ENCODE results near the gene TREX2.

Gene TREX2

GRCh38 chrX:153462291-153462690, 16.4 kb upstream of the TREX2 start:
- H3K14ac ChIP-seq (ENCODE audit: low read length) = no peak overlapping the region
- no peak overlapping the region for H4K91ac ChIP-seq (ENCODE audit: low read depth, low read length)
- H2BK5ac ChIP-seq (ENCODE audit: low read depth, low read length, poor library complexity) = no peak overlapping the region
- no peak overlapping the region for H3K9ac ChIP-seq (ENCODE audit: low read length)
- H2AFZ ChIP-seq (ENCODE audit: insufficient read depth, low read length, poor library complexity) = no peak overlapping the region
- no peak overlapping the region for H2BK12ac ChIP-seq (ENCODE audit: low read length)
- no peak overlapping the region for H3K4me2 ChIP-seq (ENCODE audit: low read length)
- no peak overlapping the region for H2BK120ac ChIP-seq (ENCODE audit: insufficient read depth, low read length, poor library complexity)
- H3K27me3 ChIP-seq (ENCODE audit: insufficient read depth, low read length) = no peaks in the 10 kb centered on the region
- no peak for DNase-seq
- H3K4me3 ChIP-seq (ENCODE audit: low read depth, low read length) = no peak overlapping the region
- no peak overlapping the region for H3K4ac ChIP-seq (ENCODE audit: low read depth, low read length)
- no peak overlapping the region for H3K23ac ChIP-seq (ENCODE audit: low read length)
- no peak overlapping the region for H3K18ac ChIP-seq (ENCODE audit: low read length)
- no peak overlapping the region for H2AK5ac ChIP-seq (ENCODE audit: low read length)
- peaks cover 12 to 14% of the 10 kb centered on the region in 2 experiments for H3K36me3 ChIP-seq (ENCODE audit: control insufficient read depth in 1 of 2, insufficient read depth in 2 of 2, low read length in 2 of 2)
- H3K27ac ChIP-seq (ENCODE audit: low read depth, low read length) = no peak overlapping the region
- no peaks in the 10 kb centered on the region for H3K9me3 ChIP-seq (ENCODE audit: insufficient read depth, low read depth, low read length)
- no peak overlapping the region for H4K12ac ChIP-seq (ENCODE audit: low read depth, low read length)
- H3K4me1 ChIP-seq (ENCODE audit: control insufficient read depth in 1 of 2, insufficient read depth in 2 of 2, low read length in 2 of 2) = peaks cover 6 to 8% of the 10 kb centered on the region in 2 experiments
- no peaks in the 10 kb centered on the region for H3K79me2 ChIP-seq (ENCODE audit: control insufficient read depth, insufficient read depth, low read length, poor library complexity)
- no peak overlapping the region for H4K8ac ChIP-seq (ENCODE audit: low read depth, low read length)
- WGBS (ENCODE audit: extremely low coverage, insufficient coverage, insufficient read length) = no CpG with 5 or more reads among the region's 10 CpGs
- H3K79me1 ChIP-seq (ENCODE audit: low read length) = peaks cover 7% of the 10 kb centered on the region

GRCh38 chrX:153460826-153461225, 15.0 kb upstream of the TREX2 start:
- Histone ChIP-seq H3K9ac (ENCODE audit: low read length) (no peak overlapping the region), H3K23ac (ENCODE audit: low read length) (no peak overlapping the region), H2BK12ac (ENCODE audit: low read length) (peak overlapping the region; percentile 83), H3K27ac (ENCODE audit: low read depth, low read length) (peak overlapping the region; percentile 38), H2BK5ac (ENCODE audit: low read depth, low read length, poor library complexity) (peak overlapping the region; percentile 64), H3K79me1 (ENCODE audit: low read length) (peaks cover 7% of the 10 kb centered on the region), H4K12ac (ENCODE audit: low read depth, low read length) (no peak overlapping the region), H3K79me2 (ENCODE audit: control insufficient read depth, insufficient read depth, low read length, poor library complexity) (no peaks in the 10 kb centered on the region), H2AFZ (ENCODE audit: insufficient read depth, low read length, poor library complexity) (no peak overlapping the region), H3K4me3 (ENCODE audit: low read depth, low read length) (no peak overlapping the region), H3K36me3 (ENCODE audit: control insufficient read depth in 1 of 2, insufficient read depth in 2 of 2, low read length in 2 of 2) (peaks cover 16 to 19% of the 10 kb centered on the region in 2 experiments), H3K4ac (ENCODE audit: low read depth, low read length) (no peak overlapping the region), H3K4me1 (ENCODE audit: control insufficient read depth in 1 of 2, insufficient read depth in 2 of 2, low read length in 2 of 2) (peaks cover 6 to 8% of the 10 kb centered on the region in 2 experiments), H2AK5ac (ENCODE audit: low read length) (no peak overlapping the region), H2BK120ac (ENCODE audit: insufficient read depth, low read length, poor library complexity) (peak overlapping the region; percentile 36), H3K14ac (ENCODE audit: low read length) (no peak overlapping the region), H4K91ac (ENCODE audit: low read depth, low read length) (no peak overlapping the region), H3K27me3 (ENCODE audit: insufficient read depth, low read length) (no peaks in the 10 kb centered on the region), H3K4me2 (ENCODE audit: low read length) (no peak overlapping the region), H3K18ac (ENCODE audit: low read length) (peak overlapping the region; percentile 18), H3K9me3 (ENCODE audit: insufficient read depth, low read depth, low read length) (no peaks in the 10 kb centered on the region), H4K8ac (ENCODE audit: low read depth, low read length) (peak overlapping the region; percentile 43)
- WGBS (ENCODE audit: extremely low coverage, insufficient coverage, insufficient read length) = no CpG with 5 or more reads among the region's 7 CpGs
- DNase-seq = peak in 1 of 2 donors; percentile 64

DNA sequence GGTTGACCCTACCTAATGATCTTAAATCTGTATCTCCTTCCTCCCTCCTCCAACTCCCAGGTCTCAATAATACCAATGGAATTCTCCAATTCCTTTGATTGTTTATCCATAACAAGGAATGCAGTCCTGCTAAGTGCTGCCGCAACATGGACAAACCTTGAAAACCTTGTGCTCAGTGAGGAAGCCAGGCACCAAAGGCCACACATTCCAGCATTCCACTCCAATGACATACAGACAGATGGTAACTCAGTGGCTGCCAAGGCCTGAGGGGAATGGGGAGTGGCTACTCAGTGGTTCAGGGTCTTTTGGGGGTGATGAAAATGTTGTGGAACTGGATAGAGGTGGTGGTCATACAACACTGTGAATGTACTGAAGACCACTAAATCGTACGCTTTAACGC, 14.1 kb upstream of the TREX2 start:
- Histone ChIP-seq H3K27ac (ENCODE audit: low read depth, low read length) (peak overlapping the region; percentile 77), H2AFZ (ENCODE audit: insufficient read depth, low read length, poor library complexity) (no peak overlapping the region), H3K18ac (ENCODE audit: low read length) (no peak overlapping the region), H4K12ac (ENCODE audit: low read depth, low read length) (no peak overlapping the region), H3K14ac (ENCODE audit: low read length) (no peak overlapping the region), H2BK12ac (ENCODE audit: low read length) (no peak overlapping the region), H3K9ac (ENCODE audit: low read length) (no peak overlapping the region), H4K8ac (ENCODE audit: low read depth, low read length) (no peak overlapping the region), H3K27me3 (ENCODE audit: insufficient read depth, low read length) (no peaks in the 10 kb centered on the region), H3K79me1 (ENCODE audit: low read length) (peaks cover 7% of the 10 kb centered on the region), H3K4me1 (ENCODE audit: control insufficient read depth in 1 of 2, insufficient read depth in 2 of 2, low read length in 2 of 2) (peaks cover 6 to 10% of the 10 kb centered on the region in 2 experiments), H2BK5ac (ENCODE audit: low read depth, low read length, poor library complexity) (no peak overlapping the region), H3K4ac (ENCODE audit: low read depth, low read length) (no peak overlapping the region), H3K36me3 (ENCODE audit: control insufficient read depth in 1 of 2, insufficient read depth in 2 of 2, low read length in 2 of 2) (peaks cover 16 to 21% of the 10 kb centered on the region in 2 experiments), H4K91ac (ENCODE audit: low read depth, low read length) (no peak overlapping the region), H3K79me2 (ENCODE audit: control insufficient read depth, insufficient read depth, low read length, poor library complexity) (no peaks in the 10 kb centered on the region), H2AK5ac (ENCODE audit: low read length) (no peak overlapping the region), H3K9me3 (ENCODE audit: insufficient read depth, low read depth, low read length) (no peaks in the 10 kb centered on the region), H3K4me2 (ENCODE audit: low read length) (no peak overlapping the region), H3K23ac (ENCODE audit: low read length) (no peak overlapping the region), H2BK120ac (ENCODE audit: insufficient read depth, low read length, poor library complexity) (no peak overlapping the region), H3K4me3 (ENCODE audit: low read depth, low read length) (no peak overlapping the region)
- WGBS (ENCODE audit: extremely low coverage, insufficient coverage, insufficient read length) = no CpG with 5 or more reads among the region's 4 CpGs
- peak; percentile 68 to 74 for DNase-seq

DNA sequence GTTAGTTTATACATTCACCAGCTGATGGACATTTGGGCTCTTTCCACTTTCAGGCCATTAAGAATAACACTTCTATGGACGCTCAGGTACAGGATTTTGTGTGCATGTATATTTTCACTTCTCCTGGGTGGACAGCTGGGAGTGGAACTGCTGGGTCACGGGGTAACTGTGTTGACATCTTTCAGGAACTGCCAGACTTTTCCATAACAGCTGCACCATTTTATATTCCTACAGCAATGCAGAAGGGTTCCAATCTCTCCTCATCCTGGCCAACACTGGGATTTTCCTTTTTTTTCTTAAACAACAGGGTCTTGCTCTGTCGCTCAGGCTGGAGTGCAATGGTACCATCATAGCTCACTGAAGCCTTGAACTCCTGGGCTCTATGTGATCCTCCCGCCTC, 12.6 kb upstream of the TREX2 start:
- H4K8ac ChIP-seq (ENCODE audit: low read depth, low read length) = no peak overlapping the region
- no peak overlapping the region for H3K14ac ChIP-seq (ENCODE audit: low read length)
- H3K18ac ChIP-seq (ENCODE audit: low read length) = no peak overlapping the region
- no CpG with 5 or more reads among the region's 4 CpGs for WGBS (ENCODE audit: extremely low coverage, insufficient coverage, insufficient read length)
- H2BK5ac ChIP-seq (ENCODE audit: low read depth, low read length, poor library complexity) = no peak overlapping the region
- no peak overlapping the region for H3K4me3 ChIP-seq (ENCODE audit: low read depth, low read length)
- no peak overlapping the region for H3K4me2 ChIP-seq (ENCODE audit: low read length)
- H3K79me1 ChIP-seq (ENCODE audit: low read length) = peaks cover 7% of the 10 kb centered on the region
- no peak overlapping the region for H3K4ac ChIP-seq (ENCODE audit: low read depth, low read length)
- no peak overlapping the region for H3K9ac ChIP-seq (ENCODE audit: low read length)
- H2AK5ac ChIP-seq (ENCODE audit: low read length) = no peak overlapping the region
- no peak overlapping the region for H3K23ac ChIP-seq (ENCODE audit: low read length)
- peak overlapping the region; percentile 5 for H4K91ac ChIP-seq (ENCODE audit: low read depth, low read length)
- no peaks in the 10 kb centered on the region for H3K79me2 ChIP-seq (ENCODE audit: control insufficient read depth, insufficient read depth, low read length, poor library complexity)
- H2BK12ac ChIP-seq (ENCODE audit: low read length) = no peak overlapping the region
- no peak for DNase-seq
- no peak overlapping the region for H3K27ac ChIP-seq (ENCODE audit: low read depth, low read length)
- no peaks in the 10 kb centered on the region for H3K27me3 ChIP-seq (ENCODE audit: insufficient read depth, low read length)
- peaks cover 19 to 20% of the 10 kb centered on the region in 2 experiments for H3K36me3 ChIP-seq (ENCODE audit: control insufficient read depth in 1 of 2, insufficient read depth in 2 of 2, low read length in 2 of 2)
- peaks cover 6 to 10% of the 10 kb centered on the region in 2 experiments for H3K4me1 ChIP-seq (ENCODE audit: control insufficient read depth in 1 of 2, insufficient read depth in 2 of 2, low read length in 2 of 2)
- H2AFZ ChIP-seq (ENCODE audit: insufficient read depth, low read length, poor library complexity) = no peak overlapping the region
- H4K12ac ChIP-seq (ENCODE audit: low read depth, low read length) = no peak overlapping the region
- no peaks in the 10 kb centered on the region for H3K9me3 ChIP-seq (ENCODE audit: insufficient read depth, low read depth, low read length)
- no peak overlapping the region for H2BK120ac ChIP-seq (ENCODE audit: insufficient read depth, low read length, poor library complexity)

Data from trophoblast cell (in vitro differentiated cells and primary cell).